RCC 7860 (cell line): ENCODE results near the gene CGGBP1.
"Not testable (repeated sequence)": the region's sequence is repeated elsewhere in the genome, so short reads cannot be mapped to it uniquely, and the experiment has no call there.

Experiments
- DNase-seq: peaks from one replicate; pipeline ENCODE4 v3.0.0-alpha.2; 2015; ENCODE audit warnings: low spot score
- FAIRE-seq: peaks from 2 replicates; lab custom pipeline; 2012; peaks lifted over from hg19 to GRCh38; lab: Jason Lieb, UNC

CGGBP1 gene

DNA sequence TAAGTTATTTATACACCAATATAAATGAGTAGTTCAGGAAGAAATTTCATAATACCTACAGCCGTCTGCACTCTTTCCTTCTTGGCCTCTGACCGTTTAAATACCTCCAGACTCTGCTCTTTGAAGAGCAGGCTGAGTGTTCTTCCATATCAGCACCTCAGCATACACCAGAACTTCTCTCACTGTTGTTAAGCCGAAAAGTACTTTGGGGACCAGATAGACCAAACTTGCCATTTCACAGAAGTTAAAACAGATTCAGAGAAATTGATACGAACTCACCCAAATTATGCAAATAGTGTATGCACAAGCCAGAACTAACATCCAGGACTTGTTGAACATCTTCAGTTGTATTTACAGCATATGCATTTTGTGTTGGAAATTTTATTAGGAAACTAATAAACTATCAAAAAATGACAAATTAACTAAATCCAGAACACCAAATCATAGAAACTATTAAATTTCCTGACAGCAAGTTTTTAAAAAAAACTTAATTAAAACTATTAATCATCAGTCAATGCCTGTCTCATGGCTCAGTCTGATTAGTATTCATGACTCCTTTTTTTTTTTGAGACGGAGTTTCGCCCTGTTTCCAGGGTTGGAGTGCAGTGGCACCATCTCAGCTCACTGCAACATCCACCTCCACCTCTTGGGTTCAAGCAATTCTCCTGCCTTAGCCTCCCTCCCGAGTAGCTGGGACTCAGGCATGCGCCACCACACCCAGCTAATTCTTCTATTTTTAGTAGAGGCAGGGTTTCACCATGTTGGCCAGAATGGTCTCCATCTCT is 24.1 kb downstream of the CGGBP1 start:
- no peak for FAIRE-seq
- no peak for DNase-seq

DNA sequence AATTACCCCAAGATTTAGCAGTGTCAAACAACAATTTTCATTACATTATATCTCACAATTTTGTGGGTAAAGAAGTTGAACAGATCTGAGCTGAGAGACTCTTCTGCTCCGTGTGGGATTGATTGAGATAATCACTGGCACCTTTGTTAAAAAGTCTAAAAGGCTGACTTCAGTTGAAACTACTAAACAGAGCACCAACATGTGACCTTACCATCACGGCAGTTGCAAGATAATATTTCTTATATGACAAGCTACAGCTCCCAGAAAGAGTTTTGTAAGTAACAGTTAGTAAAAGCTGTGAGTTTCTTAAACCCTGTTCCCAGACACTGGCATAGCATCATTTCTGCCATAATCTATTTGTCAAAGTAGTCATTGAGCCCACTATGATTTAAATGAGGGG is 25.0 kb downstream of the CGGBP1 start:
- no peak for DNase-seq
- FAIRE-seq = no peak

DNA sequence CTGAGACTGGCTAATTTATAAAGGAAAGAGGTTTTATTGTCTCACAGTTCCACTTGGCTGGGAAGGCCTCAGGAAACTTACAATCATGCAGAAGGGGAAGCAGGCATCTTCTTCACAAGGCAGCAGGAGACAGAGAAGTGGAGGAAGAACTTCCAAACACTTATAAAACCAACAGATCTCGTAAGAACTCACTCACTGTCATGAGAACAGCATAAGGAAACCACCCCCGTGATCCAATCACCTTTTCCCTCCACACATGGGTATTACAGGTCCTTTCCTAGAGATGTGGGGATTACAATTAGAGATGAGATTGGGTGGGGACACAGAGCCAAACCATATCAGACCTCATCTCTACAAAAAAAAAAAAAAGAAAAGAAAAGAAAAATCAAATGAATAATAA is 25.7 kb downstream of the CGGBP1 start:
- FAIRE-seq (no peak), DNase-seq (no peak)

DNA sequence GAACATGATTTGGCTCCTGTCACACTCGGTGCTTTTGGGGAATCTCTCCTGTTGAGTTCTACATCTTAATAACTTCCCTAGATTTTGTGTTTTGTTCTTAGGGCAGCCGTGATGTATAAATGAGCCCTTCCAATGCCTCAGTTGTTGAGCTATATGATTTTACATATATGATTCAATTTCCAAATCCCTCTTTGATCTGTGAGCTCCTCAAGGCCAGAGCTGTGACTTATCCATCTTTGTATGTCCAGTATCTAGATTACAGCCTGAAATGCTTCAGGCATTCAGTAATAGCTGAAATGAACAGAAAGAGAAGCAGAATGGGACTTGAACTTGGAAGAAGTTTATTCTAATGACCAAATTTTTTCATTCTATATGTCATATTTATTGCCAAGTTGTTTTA is 26.6 kb downstream of the CGGBP1 start:
- FAIRE-seq (no peak), DNase-seq (no peak)

DNA sequence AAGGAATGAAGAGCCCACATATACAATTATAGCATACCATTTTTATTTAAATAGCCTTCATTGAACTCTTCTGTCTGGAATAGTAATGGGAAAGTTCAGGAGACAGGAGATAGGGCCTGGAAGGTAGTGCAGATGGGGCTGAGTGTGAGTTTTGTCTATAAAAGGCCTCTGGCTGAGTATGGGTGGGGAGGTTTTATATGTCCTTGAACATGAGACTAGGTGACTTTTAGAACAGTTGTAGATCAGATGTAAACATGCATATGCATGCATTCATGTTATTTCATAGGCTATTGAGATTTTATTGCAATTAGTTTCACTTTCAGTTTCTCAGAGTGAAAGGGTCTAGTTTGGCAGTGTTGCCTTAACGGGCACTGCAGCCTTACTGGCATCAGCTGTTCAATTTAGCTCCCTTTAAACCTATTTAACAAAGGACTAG is 27.1 kb downstream of the CGGBP1 start:
- FAIRE-seq = no peak
- DNase-seq = peak; percentile 29

DNA sequence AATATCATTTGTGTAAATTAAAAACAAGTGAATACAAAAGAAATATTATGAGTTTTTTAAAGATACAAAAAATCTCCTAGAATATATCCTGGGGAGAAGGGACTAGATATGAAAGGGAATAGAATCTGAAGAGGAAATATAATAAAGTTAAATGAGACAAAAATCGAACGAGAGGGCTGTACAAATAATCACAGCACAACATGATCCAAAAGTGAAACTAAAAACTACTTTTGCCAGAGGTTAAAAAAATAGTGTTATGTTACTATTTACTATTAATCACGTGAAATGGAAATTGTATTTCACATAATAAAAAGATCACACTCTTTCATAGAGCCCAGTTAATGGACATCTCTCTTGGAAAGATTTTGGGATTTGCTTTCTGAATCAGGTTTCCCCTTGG is 28.6 kb downstream of the CGGBP1 start:
- DNase-seq (no peak), FAIRE-seq (no peak)

DNA sequence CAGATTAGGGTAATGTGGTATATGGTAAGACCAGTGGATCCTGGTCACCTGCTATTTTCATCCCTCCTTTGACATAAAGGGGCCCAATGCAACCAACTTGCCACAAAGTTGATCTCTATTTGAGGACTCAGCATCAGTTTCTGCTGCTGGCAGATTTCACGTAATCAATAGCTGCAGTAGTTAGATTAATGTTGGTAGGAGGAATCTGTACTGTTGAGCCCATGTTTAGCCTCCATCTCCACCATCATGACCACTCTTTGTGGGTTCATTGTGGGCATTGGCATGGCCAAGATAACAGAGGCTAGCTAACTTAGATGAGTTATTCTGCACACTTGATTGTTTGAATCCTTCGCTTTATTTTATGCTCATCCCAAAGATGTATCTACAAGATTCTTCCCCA is 29.9 kb downstream of the CGGBP1 start:
- DNase-seq (no peak), FAIRE-seq (no peak)

DNA sequence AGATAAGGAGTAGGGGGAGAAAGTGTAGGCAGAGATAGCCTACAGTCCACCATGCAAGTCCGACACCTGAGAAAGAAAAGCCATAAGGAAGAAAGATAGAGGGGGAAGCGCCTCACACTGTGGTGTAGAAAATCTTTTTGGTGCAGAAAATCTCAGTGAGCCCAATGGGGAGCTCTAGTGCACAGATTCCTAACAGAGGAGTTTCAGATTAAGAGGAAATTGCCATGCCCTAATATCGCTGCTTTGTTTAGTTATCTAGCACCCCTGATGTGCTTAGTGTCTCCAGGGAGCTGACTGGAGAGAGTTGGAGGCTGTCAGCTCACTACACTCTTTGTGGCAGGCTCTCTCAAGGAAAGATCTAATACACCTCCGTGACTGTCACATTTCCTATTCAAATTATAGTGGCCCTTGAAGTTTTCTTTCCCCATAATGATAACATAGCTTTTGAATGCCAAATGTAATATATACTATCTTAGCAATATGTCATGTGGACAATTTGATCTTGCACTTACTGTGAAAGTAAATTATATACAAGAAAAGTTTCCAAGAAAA is 33.7 kb downstream of the CGGBP1 start:
- FAIRE-seq (no peak), DNase-seq (no peak)

DNA sequence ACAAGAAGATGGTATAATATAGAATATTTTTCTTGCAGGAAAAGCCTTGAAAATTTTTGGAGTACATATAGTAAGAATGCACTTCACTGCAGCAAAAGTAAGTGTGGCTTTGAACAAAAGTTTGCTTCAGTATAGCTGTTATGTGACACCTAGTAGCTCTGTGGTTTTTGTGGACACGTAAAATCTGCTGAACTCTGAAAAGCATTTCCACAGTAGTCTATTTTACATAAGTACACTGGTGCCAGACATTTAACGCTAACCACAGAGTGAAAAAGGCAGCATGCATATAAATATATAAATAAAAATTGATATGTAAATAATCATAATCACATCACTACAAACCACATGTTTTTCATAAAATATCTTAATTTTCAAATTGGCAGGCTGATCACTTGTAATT is 39.8 kb downstream of the CGGBP1 start:
- DNase-seq = no peak
- no peak for FAIRE-seq

DNA sequence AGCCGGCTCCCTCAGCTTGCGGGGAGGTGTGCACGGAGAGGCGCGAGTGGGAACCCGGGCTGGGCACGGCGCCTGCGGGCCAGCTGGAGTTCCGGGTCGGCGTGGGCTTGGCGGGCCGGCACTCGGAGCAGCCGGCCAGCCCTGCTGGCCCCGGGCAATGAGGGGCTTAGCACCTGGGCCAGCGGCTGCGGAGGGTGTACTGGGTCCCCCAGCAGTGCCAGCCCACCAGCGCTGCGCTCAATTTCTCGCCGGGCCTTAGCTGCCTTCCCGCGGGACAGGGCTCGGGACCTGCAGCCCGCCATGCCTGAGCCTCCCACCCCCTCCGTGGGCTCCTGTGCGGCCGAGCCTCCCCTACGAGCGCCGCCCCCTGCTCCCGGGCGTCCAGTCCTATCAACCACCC is 43.1 kb downstream of the CGGBP1 start:
- FAIRE-seq = not testable (repeated sequence)

DNA sequence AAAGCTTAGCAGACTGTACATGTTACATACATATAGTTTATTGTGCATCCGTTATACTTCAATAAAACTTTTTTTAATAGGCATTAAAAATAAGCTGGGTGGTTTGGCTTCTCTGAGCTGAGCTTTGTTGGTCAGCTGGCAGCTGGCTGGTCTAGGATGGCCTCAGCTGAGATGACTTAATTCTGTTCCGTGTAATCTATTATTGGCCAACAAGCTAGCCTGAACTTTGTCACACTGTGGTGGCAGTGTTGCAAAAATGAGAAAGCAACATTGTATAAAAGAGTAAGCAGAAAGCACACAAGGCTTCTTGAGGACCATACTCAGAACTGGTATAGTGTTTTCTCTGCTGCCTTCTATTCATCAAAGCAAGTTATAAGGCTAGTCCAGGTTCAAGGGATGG is 45.2 kb downstream of the CGGBP1 start:
- DNase-seq (no peak), FAIRE-seq (no peak)

More for the DNA sequence above, 43.1 kb downstream of the CGGBP1 start:
- DNase-seq = not testable (repeated sequence)

DNA sequence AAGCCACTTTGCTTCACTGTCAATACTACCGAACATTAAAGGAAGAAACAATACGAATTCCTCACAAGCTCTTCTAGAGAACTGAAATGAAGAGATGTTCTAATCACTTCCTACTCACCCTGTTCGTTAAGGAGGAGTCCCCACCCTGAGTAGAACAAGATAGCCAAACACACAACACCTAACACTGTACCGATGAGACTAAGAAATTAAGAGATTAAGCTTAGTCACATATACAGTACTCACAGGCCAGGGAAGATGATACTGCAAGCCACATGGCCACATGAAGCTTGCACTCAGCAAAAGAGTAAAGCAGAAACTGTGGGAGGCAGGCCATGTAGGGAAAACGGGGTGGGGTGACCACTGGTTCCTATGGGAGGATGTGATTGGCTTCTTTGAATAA is 48.0 kb downstream of the CGGBP1 start:
- FAIRE-seq = no peak
- no peak for DNase-seq

DNA sequence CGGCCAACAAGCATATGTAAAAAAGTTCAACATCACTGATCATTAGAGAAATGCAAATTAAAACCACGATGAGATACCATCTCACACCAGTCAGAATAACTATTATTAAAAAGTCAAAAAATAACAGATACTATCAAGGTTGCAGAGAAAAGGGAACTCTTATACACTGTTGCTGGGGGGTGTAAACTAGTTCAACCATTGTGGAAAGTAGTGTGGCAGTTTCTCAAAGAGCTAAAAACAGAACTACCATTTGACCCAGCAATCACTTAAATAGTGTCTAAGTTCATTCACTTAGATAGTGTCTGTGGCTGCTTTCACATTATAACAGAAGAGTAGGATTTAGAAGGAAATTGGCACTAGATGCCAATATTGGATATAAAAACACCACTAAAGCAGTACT is 49.7 kb downstream of the CGGBP1 start:
- DNase-seq (no peak), FAIRE-seq (no peak)

DNA sequence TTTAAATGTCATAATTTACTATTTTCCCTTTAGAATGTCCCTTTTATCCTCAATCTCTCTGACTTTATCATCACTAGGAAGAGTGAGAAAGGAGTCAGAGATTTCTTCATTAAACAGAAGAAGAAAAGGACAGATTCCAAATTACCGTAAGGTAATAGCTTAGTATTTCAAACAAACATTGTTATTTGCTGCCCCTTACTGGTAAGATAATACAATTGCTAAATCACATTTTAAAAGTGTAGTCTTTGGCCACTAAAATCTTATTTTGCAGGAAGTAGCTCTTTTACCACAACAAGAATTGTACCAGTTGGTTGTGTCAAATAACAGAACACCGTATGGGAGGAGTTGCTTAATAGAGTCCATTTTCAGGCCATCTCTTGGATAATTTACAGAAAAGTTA is 53.7 kb downstream of the CGGBP1 start:
- DNase-seq (no peak), FAIRE-seq (no peak)

DNA sequence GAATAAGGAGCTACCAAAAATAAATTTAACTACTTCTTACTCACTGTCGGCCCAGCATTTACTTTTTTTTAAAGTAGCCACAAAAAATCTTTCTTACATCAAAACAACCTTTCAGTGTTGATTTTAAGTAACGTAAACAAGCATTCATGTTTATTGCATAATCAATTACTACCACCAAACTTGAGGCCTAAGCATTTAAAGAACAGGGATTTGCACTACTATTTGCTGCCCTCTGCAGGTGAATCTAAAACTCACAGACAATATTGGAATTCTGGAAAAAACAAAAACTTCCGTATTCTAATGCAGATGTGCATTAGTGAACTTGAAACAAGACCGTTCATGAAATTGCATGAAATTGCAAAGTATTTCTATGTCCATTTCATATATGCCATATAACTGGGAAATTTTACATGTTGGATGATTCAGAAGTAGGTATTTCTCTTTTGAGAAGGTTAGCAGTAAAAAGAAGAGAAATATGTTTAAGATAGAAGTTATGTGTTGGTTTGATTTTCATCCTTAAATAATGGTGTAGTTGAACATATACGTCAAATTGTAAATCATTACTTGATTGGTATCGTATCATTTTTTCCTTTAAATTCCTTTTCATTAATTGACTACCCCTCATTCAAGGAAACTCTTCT is 55.6 kb downstream of the CGGBP1 start:
- peak; percentile 17 for DNase-seq
- FAIRE-seq = peak; percentile 61

DNA sequence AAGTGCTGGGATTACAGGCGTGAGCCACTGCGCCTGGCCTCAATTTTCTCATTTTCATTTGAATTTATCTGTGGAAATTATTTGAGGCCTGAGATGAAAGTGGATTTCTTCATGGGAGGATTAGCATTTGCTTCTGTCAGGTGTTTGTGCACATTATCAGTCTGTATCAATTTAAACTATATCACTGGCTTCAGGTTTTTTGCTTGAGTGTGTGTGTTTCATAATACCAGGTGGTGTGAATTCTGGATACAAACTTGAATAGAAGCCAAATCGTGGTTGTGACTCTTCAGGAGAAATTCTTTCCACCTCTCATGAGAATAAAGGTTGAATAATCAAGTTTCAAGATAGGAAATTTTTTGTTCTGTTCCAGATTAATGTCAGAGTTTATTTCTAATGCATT is 56.4 kb downstream of the CGGBP1 start:
- DNase-seq (no peak), FAIRE-seq (no peak)
